Sigmoid colon (tissue), 7 donors: Measurements from ENCODE around the gene SBK2. TPM values are rescaled to one million over a fixed set of nuclear protein-coding genes. Genes with fewer than 3 reads are reported as not detected.

ENCODE experiments used
- DNase-seq: peaks from one replicate; pipeline ENCODE4 v3.0.0-alpha.2; 2019
- H3K27ac ChIP-seq, 4 donors: fragments of 200-600 bp; sonication (generic); one replicate each; pipeline ENCODE4 v1.5.1; 2016 to 2019; ENCODE audit warnings: mild to moderate bottlenecking in 1 of 4
- H3K27me3 ChIP-seq, 3 donors: fragments of 200-600 bp; sonication (generic); one replicate each; pipeline ENCODE4 v1.5.1; 2019; ENCODE audit warnings: mild to moderate bottlenecking in 1 of 3
- H3K36me3 ChIP-seq, 4 donors: fragments of 200-600 bp; sonication (generic); one replicate each; pipeline ENCODE4 v1.5.1; 2016 to 2019
- H3K4me1 ChIP-seq, 4 donors: fragments of 200-600 bp; sonication (generic); one replicate each; pipeline ENCODE4 v1.5.1; 2017 to 2019
- H3K4me3 ChIP-seq, 4 donors: fragments of 200-600 bp; sonication (generic); one replicate each; pipeline ENCODE4 v1.5.1; 2017 to 2019; ENCODE audit warnings: mild to moderate bottlenecking in 2 of 4, moderate library complexity in 1 of 4
- H3K9me3 ChIP-seq, 4 donors: fragments of 200-600 bp in 3 of 4; sonication (generic) in 3 of 4; one replicate each; pipeline versions ENCODE4 v1.5.1 to v1.6.1; 2013 to 2019
- CTCF ChIP-seq, 4 experiments: fragments of 450-650 bp in 3 of 4; fragments of 200-600 bp in 1 of 4; IDR thresholded peaks; one replicate each; pipeline ENCODE4 v1.5.1; 2016 to 2019; ENCODE audit warnings: antibody characterized with exemption in 4 of 4, mild to moderate bottlenecking in 3 of 4, moderate library complexity in 2 of 4
- EP300 ChIP-seq, 4 donors: sonication (generic); formaldehyde crosslinking; IDR thresholded peaks; one replicate each; pipeline ENCODE4 v1.6.1; 2017; ENCODE audit warnings: antibody characterized with exemption in 4 of 4
- POLR2A ChIP-seq, 2 donors: fragments of 450-650 bp; IDR thresholded peaks; one replicate each; pipeline ENCODE4 v1.6.1; 2016; ENCODE audit warnings: antibody characterized with exemption in 2 of 2, mild to moderate bottlenecking in 2 of 2, moderate library complexity in 2 of 2
- POLR2AphosphoS5 ChIP-seq, 4 donors: sonication (generic); formaldehyde crosslinking; IDR thresholded peaks; one replicate each; pipeline ENCODE4 v1.6.1; 2017; ENCODE audit warnings: antibody characterized with exemption in 4 of 4
- WGBS, 2 donors: extraction: QIAGEN DNeasy Blood & Tissue Kit; methylation state at CpG; one replicate each; pipeline ENCODE4 v1.1.7; 2013; 5-methylcytosine and 5-hydroxymethylcytosine counted together
- intact Hi-C: fragments of 100-400 bp; cut with DNase I; formaldehyde crosslinking; loops from one replicate; pipeline ENCODE4 v1.15.1; 2023
- polyA plus RNA-seq, 3 donors: library from polyadenylated mRNA; stranded (reverse); fragments of 200-250 nt; gene quantifications; one replicate each; pipeline ENCODE4 v1.2.3, GENCODE V29; 2013
- total RNA-seq, 4 donors: library from RNA; depleted of rRNA; stranded (reverse); fragments of >200 nt; gene quantifications; one replicate each; pipeline ENCODE4 v1.1.0, GENCODE V29; 2016
- donor health status: healthy with polysubstance abuse.
- donor health status: Bipolar disorder and iron deficiency.
- donor health status: healthy.

The SBK2 gene
- total and polyA plus RNA-seq, 7 donors: not detected

GRCh38 chr19:55482156-55482961, 54.6 kb downstream of the SBK2 start:
- H3K4me3 ChIP-seq: no peak overlapping the region
- TF ChIP-seq CTCF (IDR thresholded peaks at IDR 0.05) (no peak), EP300 (IDR thresholded peaks at IDR 0.05) (no peak), POLR2A (IDR thresholded peaks at IDR 0.05) (no peak), POLR2AphosphoS5 (IDR thresholded peaks at IDR 0.05) (no peak)
- H3K27me3 ChIP-seq: no peaks in the 10 kb centered on the region
- DNase-seq: no peak
- intact Hi-C loops: no loop called here
- H3K27ac ChIP-seq: no peak overlapping the region
- 95 to 96% methylated on average over 83 of the region's 83 CpGs for WGBS, 2 donors
- H3K36me3 ChIP-seq: peaks cover 0 to 24% (median 14%) of the 10 kb centered on the region in 4 donors
- peaks cover 0 to 49% (median 45%) of the 10 kb centered on the region in 4 donors for H3K4me1 ChIP-seq
- H3K9me3 ChIP-seq: no peaks in the 10 kb centered on the region

- DNase-seq: no peak
- H3K36me3 ChIP-seq: peaks cover 0 to 24% (median 14%) of the 10 kb centered on the region in 4 donors
- intact Hi-C loops: no loop called here
- H3K4me1 ChIP-seq: peaks cover 0 to 45% (median 42%) of the 10 kb centered on the region in 4 donors
- WGBS, 2 donors: 89 to 94% methylated on average over 40 of the region's 40 CpGs
- TF ChIP-seq CTCF (IDR thresholded peaks at IDR 0.05): no peak
- no peaks in the 10 kb centered on the region for H3K27me3 ChIP-seq
- H3K27ac ChIP-seq: no peak overlapping the region
- no peaks in the 10 kb centered on the region for H3K9me3 ChIP-seq
- H3K4me3 ChIP-seq: no peak overlapping the region
Measured at GRCh38 chr19:55481794-55482155, 55.2 kb downstream of the SBK2 start.

- no peak for DNase-seq
- intact Hi-C loops: no loop called here
Measured at GRCh38 chr19:55481148-55481793, 55.7 kb downstream of the SBK2 start.

GRCh38 chr19:55479451-55480230, 57.3 kb downstream of the SBK2 start:
- no peak overlapping the region for H3K27ac ChIP-seq
- H3K4me1 ChIP-seq: peaks cover 3 to 30% (median 26%) of the 10 kb centered on the region in 4 donors
- DNase-seq: no peak
- no peaks in the 10 kb centered on the region for H3K27me3 ChIP-seq
- no peaks in the 10 kb centered on the region for H3K9me3 ChIP-seq
- no peak overlapping the region for H3K4me3 ChIP-seq
- peaks cover 0 to 24% (median 14%) of the 10 kb centered on the region in 4 donors for H3K36me3 ChIP-seq
- WGBS, 2 donors: 72 to 80% methylated on average over 15 of the region's 15 CpGs
- intact Hi-C loops: no loop called here
- TF ChIP-seq EP300 (IDR thresholded peaks at IDR 0.05) (no peak), POLR2A (IDR thresholded peaks at IDR 0.05) (no peak), CTCF (IDR thresholded peaks at IDR 0.05) (no peak), POLR2AphosphoS5 (IDR thresholded peaks at IDR 0.05) (no peak)

More at GRCh38 chr19:55481148-55481793, 55.7 kb downstream of the SBK2 start:
- Histone ChIP-seq H3K36me3 (peaks cover 0 to 24% (median 14%) of the 10 kb centered on the region in 4 donors), H3K27ac (no peak overlapping the region), H3K4me3 (no peak overlapping the region), H3K9me3 (no peaks in the 10 kb centered on the region), H3K4me1 (peaks cover 0 to 40% (median 36%) of the 10 kb centered on the region in 4 donors), H3K27me3 (no peaks in the 10 kb centered on the region)
- WGBS, 2 donors: 96 to 97% methylated on average over 52 of the region's 52 CpGs
- no peak for TF ChIP-seq POLR2A (IDR thresholded peaks at IDR 0.05)
- no peak for TF ChIP-seq CTCF (IDR thresholded peaks at IDR 0.05)
- TF ChIP-seq EP300 (IDR thresholded peaks at IDR 0.05): no peak
- no peak for TF ChIP-seq POLR2AphosphoS5 (IDR thresholded peaks at IDR 0.05)
